IMR-90 (cell line): ENCODE data around the gene APMAP.

Experiments
- CEBPB ChIP-seq: IDR thresholded peaks from 2 replicates; pipeline ENCODE4 v1.6.1; 2012; ENCODE audit warnings: low read depth, low read length, improper control_type of control experiment
- CTCF ChIP-seq: conservative IDR thresholded peaks from 2 replicates; pipeline ENCODE4 v1.5.1; 2012; ENCODE audit warnings: mild to moderate bottlenecking, low read depth, low read length, improper control_type of control experiment
- ELK1 ChIP-seq: fragments of 150-350 bp; IDR thresholded peaks from 2 replicates; pipeline ENCODE4 v1.6.1; 2016; ENCODE audit warnings: low read depth, mild to moderate bottlenecking, low read length, moderate library complexity, borderline replicate concordance
- FOS ChIP-seq: fragments of 150-350 bp; IDR thresholded peaks from 2 replicates; pipeline ENCODE4 v1.6.1; 2016; ENCODE audit warnings: low read depth, low read length
- MAFK ChIP-seq: IDR thresholded peaks from 2 replicates; pipeline ENCODE4 v1.6.1; 2012; ENCODE audit warnings: low read depth, low read length, improper control_type of control experiment
- MAZ ChIP-seq: IDR thresholded peaks from 2 replicates; pipeline ENCODE4 v1.6.1; 2012; ENCODE audit warnings: low read depth, mild to moderate bottlenecking, low read length, improper control_type of control experiment, moderate library complexity, borderline replicate concordance
- MXI1 ChIP-seq: IDR thresholded peaks from 2 replicates; pipeline ENCODE4 v1.6.1; 2012; ENCODE audit warnings: low read depth, mild to moderate bottlenecking, low read length, moderate library complexity, borderline replicate concordance
- POLR2A ChIP-seq: IDR thresholded peaks from 2 replicates; pipeline ENCODE4 v1.6.1; 2012; ENCODE audit warnings: mild to moderate bottlenecking, low read depth, low read length
- RAD21 ChIP-seq: IDR thresholded peaks from 2 replicates; pipeline ENCODE4 v1.6.1; 2012; ENCODE audit warnings: low read length, improper control_type of control experiment
- RFX5 ChIP-seq: IDR thresholded peaks from 2 replicates; pipeline ENCODE4 v1.8.0; 2012; ENCODE audit warnings: low read depth, mild to moderate bottlenecking, low read length, moderate library complexity

GRCh38 chr20:25024171-25024570 is 31.6 kb upstream of the APMAP start:
- no peak for TF ChIP-seq ELK1
- TF ChIP-seq CTCF: no peak
- TF ChIP-seq POLR2A: no peak
- TF ChIP-seq CEBPB: no peak
- no peak for TF ChIP-seq RFX5
- TF ChIP-seq FOS: no peak
- no peak for TF ChIP-seq RAD21
- TF ChIP-seq MXI1: no peak
- no peak for TF ChIP-seq MAFK
- TF ChIP-seq MAZ: no peak
